B cell (primary cell): ENCODE measurements around the gene CRCP. TPM values are rescaled to one million over a fixed set of nuclear protein-coding genes. Genes with fewer than 3 reads are reported as not detected.
A peak's percentile ranks its signal among the peaks of the same experiment; 100 is the strongest.

Experiments
- ATAC-seq: fragments of 200-7000 bp; cut with Tn5 transposase; one replicate; pipeline ENCODE4 v1.10.0; 2021; ENCODE audit warnings: low read depth, mild to moderate bottlenecking, moderate number of reproducible peaks, moderate library complexity
- CTCF ChIA-PET: fragments of 350-600 bp; sonication (Branson Sonifier 250); formaldehyde crosslinking; loops from one replicate; lab custom pipeline; 2021; ENCODE audit warnings: antibody characterized with exemption, inconsistent platforms; lab: Charles Lee
- POLR2A ChIA-PET: fragments of 350-600 bp; sonication (Branson Sonifier 250); formaldehyde crosslinking; loops from one replicate; lab custom pipeline; 2021; ENCODE audit warnings: antibody characterized with exemption; lab: Charles Lee
- DNase-seq: peaks from one replicate; pipeline ENCODE4 v3.0.0; 2013
- H2AFZ ChIP-seq: 2 replicates; pipeline ENCODE4 v1.6.1; 2012; ENCODE audit warnings: mild to moderate bottlenecking, low read depth, low read length; ENCODE audit not compliant: insufficient read depth, poor library complexity, severe bottlenecking
- H3K27ac ChIP-seq, 2 donors: 1 replicate in 1 of 2; 2 replicates in 1 of 2; pipeline ENCODE4 v1.5.1; 2012 to 2013; ENCODE audit warnings: low read length in 2 of 2, mild to moderate bottlenecking in 2 of 2, moderate library complexity in 1 of 2
- H3K27me3 ChIP-seq, 4 experiments: fragments of 200-600 bp in 1 of 4; sonication (generic) in 1 of 4; replicated peaks in 1 of 4; 1 replicate in 2 of 4; 2 replicates in 2 of 4; pipeline versions ENCODE4 v1.6.1 to v1.7.0; 2013 to 2016; ENCODE audit warnings: low read length in 3 of 4, mild to moderate bottlenecking in 2 of 4, mixed read lengths in 1 of 4, moderate library complexity in 1 of 4; ENCODE audit not compliant: insufficient read depth in 4 of 4, control insufficient read depth in 3 of 4; ENCODE audit errors: control extremely low read depth in 1 of 4
- H3K36me3 ChIP-seq, 2 experiments: replicated peaks in 1 of 2; 1 replicate in 1 of 2; 2 replicates in 1 of 2; pipeline versions ENCODE4 v1.6.1 to v1.7.1; 2013; ENCODE audit warnings: low read length in 1 of 2; ENCODE audit not compliant: insufficient read depth in 2 of 2, control insufficient read depth in 1 of 2; ENCODE audit errors: control extremely low read depth in 1 of 2, extremely low read depth in 1 of 2
- H3K4me1 ChIP-seq, 2 donors: fragments of 200-600 bp in 1 of 2; sonication (generic) in 1 of 2; 1 replicate in 1 of 2; 2 replicates in 1 of 2; pipeline versions ENCODE4 v1.5.1 to v1.6.1; 2013 to 2017; ENCODE audit warnings: low read length in 2 of 2; ENCODE audit not compliant: control insufficient read depth in 2 of 2, insufficient read depth in 2 of 2
- H3K4me2 ChIP-seq: replicated peaks from 2 replicates; pipeline ENCODE3; 2012; ENCODE audit warnings: mild to moderate bottlenecking, low read depth, low read length; ENCODE audit not compliant: poor library complexity, severe bottlenecking
- H3K4me3 ChIP-seq, 5 experiments: fragments of 200-600 bp in 1 of 5; sonication (generic) in 1 of 5; 1 replicate in 3 of 5; 2 replicates in 2 of 5; pipeline versions ENCODE4 v1.5.1 to v1.7.0; 2011 to 2016; ENCODE audit warnings: low read length in 4 of 5, mild to moderate bottlenecking in 4 of 5, low read depth in 2 of 5, control low read depth in 1 of 5, moderate library complexity in 1 of 5; ENCODE audit not compliant: insufficient read depth in 1 of 5; ENCODE audit errors: control extremely low read depth in 1 of 5, extremely low read depth in 1 of 5
- H3K79me2 ChIP-seq: fragments of 200-600 bp; sonication (generic); one replicate; pipeline ENCODE4 v1.6.0; 2016; ENCODE audit warnings: low read length; ENCODE audit not compliant: control insufficient read depth, insufficient read depth
- H3K9ac ChIP-seq: fragments of 200-600 bp; sonication (generic); 2 replicates; pipeline ENCODE4 v1.6.1; 2017; ENCODE audit warnings: mild to moderate bottlenecking, low read length, moderate library complexity
- H3K9me3 ChIP-seq, 3 donors: one replicate each; pipeline versions ENCODE4 v1.6.1 to v1.7.1; 2013; ENCODE audit warnings: low read length in 2 of 3; ENCODE audit not compliant: control insufficient read depth in 2 of 3, insufficient read depth in 1 of 3; ENCODE audit errors: control extremely low read depth in 1 of 3
- H4K20me1 ChIP-seq: 2 replicates; pipeline ENCODE4 v1.6.0; 2012; ENCODE audit warnings: mild to moderate bottlenecking, low read length; ENCODE audit not compliant: insufficient read depth, control insufficient read depth, poor library complexity, severe bottlenecking
- H3K27ac Mint-ChIP-seq: one replicate; pipeline ENCODE4 v1.8.0; 2021; ENCODE audit warnings: mixed read lengths
- H3K27me3 Mint-ChIP-seq: one replicate; pipeline ENCODE4 v1.8.0; 2021; ENCODE audit warnings: mixed read lengths
- H3K4me1 Mint-ChIP-seq: one replicate; pipeline ENCODE4 v1.8.0; 2021; ENCODE audit warnings: mixed read lengths
- H3K4me3 Mint-ChIP-seq: one replicate; pipeline ENCODE4 v1.8.0; 2021; ENCODE audit warnings: mixed read lengths
- H3K9me3 Mint-ChIP-seq: one replicate; pipeline ENCODE4 v1.8.0; 2022; ENCODE audit warnings: mixed read lengths; ENCODE audit not compliant: insufficient read depth
- CTCF ChIP-seq: fragments of 200-600 bp; IDR thresholded peaks from one replicate; pipeline ENCODE4 v1.8.0; 2022; ENCODE audit warnings: antibody characterized with exemption, mild to moderate bottlenecking
- EZH2 ChIP-seq: IDR thresholded peaks from 2 replicates; pipeline ENCODE4 v1.6.1; 2012; ENCODE audit warnings: borderline replicate concordance, low read depth, mild to moderate bottlenecking, moderate library complexity, low read length; ENCODE audit not compliant: insufficient read depth, poor library complexity, severe bottlenecking
- WGBS: methylation state at CpG from one replicate; pipeline ENCODE4 v1.1.5; 2013; ENCODE audit warnings: missing lambda C conversion rate; ENCODE audit not compliant: insufficient coverage; 5-methylcytosine and 5-hydroxymethylcytosine counted together
- intact Hi-C: fragments of 100-400 bp; cut with micrococcal nuclease; formaldehyde crosslinking; loops from one replicate; pipeline ENCODE4 v1.10.0; 2022
- polyA minus RNA-seq: library from RNA; depleted of rRNA, polyadenylated mRNA; stranded (reverse); fragments of >200 nt; gene quantifications from 2 replicates; pipeline ENCODE4 v1.2.3, GENCODE V29; 2012
- polyA plus RNA-seq: library from polyadenylated mRNA; depleted of rRNA; stranded (reverse); fragments of >200 nt; gene quantifications from 2 replicates; pipeline ENCODE4 v1.2.3, GENCODE V29; 2012
- total RNA-seq, 2 donors: library from RNA; stranded (reverse); fragments of 120-200 nt in 1 of 2; gene quantifications; 1 replicate in 1 of 2; 2 replicates in 1 of 2; pipeline versions ENCODE4 v1.2.3 to v1.2.4, GENCODE V29; 2013 to 2022

Gene CRCP
- 37.0 and 39.6 TPM in 2 replicates for total RNA-seq
- total RNA-seq (2013) = 34.0 TPM
- 20.8 and 26.5 TPM in 2 replicates for polyA plus RNA-seq
- 18.6 and 31.4 TPM in 2 replicates for polyA minus RNA-seq

- peak within 1 kb of the TSS; percentile 77 for H3K4me2 ChIP-seq
- peak within 1 kb of the TSS; percentile 94 for H2AFZ ChIP-seq
- H3K9me3 ChIP-seq = no peaks in the 10 kb centered on the region
- intact Hi-C loops = loop anchor here (1.0 to 10.0 kb wide), 5 partner anchors 40 to 1187 kb away; partner anchors contain the start of genes ASL, SBDS, TPST1 and TYW1
- H3K4me3 ChIP-seq = peak within 1 kb of the TSS; percentile 71 to 99 (median 88)
- peaks cover 68% of the 10 kb centered on the region for H3K79me2 ChIP-seq
- TF ChIP-seq EZH2 = no peak
- TF ChIP-seq CTCF = peak; percentile 15
- DNase-seq (peak; percentile 91), ATAC-seq (peak; percentile 89)
- peaks cover 42% of the 10 kb centered on the region for H4K20me1 ChIP-seq
- peak within 1 kb of the TSS; percentile 100 for H3K9ac ChIP-seq
- Mint-ChIP-seq H3K27me3 (no peaks in the 10 kb centered on the region), H3K4me3 (peak within 1 kb of the TSS; percentile 99), H3K4me1 (peaks cover 43% of the 10 kb centered on the region), H3K27ac (peak within 1 kb of the TSS; percentile 99), H3K9me3 (no peaks in the 10 kb centered on the region)
- H3K27ac ChIP-seq = peak within 1 kb of the TSS; percentile 92 to 98
- no peaks in the 10 kb centered on the region for H3K27me3 ChIP-seq
- POLR2A ChIA-PET = interaction anchor here (0.7 to 1.3 kb wide), 6 partner anchors 39 to 880 kb away, joined by 3 to 8 read pairs (median 6); partner anchors contain the start of genes ASL, RABGEF1 and SBDS
- H3K4me1 ChIP-seq = peaks cover 15 to 23% of the 10 kb centered on the region in 2 donors
- under 1% methylated on average over 62 of the region's 67 CpGs for WGBS
- CTCF ChIA-PET = interaction anchor here (0.6 to 2.0 kb wide), 6 partner anchors 15 to 134 kb away, joined by 3 to 5 read pairs (median 3); partner anchors contain the start of genes ASL and TPST1
- peaks cover 0 to 6% of the 10 kb centered on the region in 2 experiments for H3K36me3 ChIP-seq
Measured at GRCh38 chr7:66114743-66115649, at the start of gene CRCP. TSS of gene CRCP (plus strand) at chr7:66114847. CDS start at chr7:66114963, 116 bp downstream.
